Measurements from ENCODE around the gene MEGF9. TPM values are rescaled to one million over a fixed set of nuclear protein-coding genes. Genes with fewer than 3 reads are reported as not detected.

Gene MEGF9
- total RNA-seq, 1 donor from 2014 or later, result 132 TPM

DNA sequence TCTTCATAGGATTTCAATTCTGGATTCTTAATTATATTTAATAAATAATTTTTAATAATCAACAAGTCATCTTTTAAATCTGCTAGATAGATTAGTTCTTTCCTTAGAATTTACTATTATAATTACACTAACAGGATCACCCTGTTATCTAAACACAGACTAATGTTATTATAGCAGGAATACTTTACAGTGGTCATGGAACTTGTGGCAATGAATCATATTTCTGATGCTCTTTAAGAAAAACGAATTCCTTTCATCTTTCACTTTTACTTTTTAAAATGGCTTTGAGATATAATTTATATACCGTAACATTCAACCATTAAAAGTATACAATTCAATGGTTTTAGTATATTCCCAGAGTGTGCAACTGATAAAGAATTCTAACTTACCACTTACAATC, 104.6 kb downstream of the MEGF9 start:
- ATAC-seq, result no peak
- DNase-seq (ENCODE audit: low spot score), result no peak
- intact Hi-C loops (cut with DNase I), result no loop called here

DNA sequence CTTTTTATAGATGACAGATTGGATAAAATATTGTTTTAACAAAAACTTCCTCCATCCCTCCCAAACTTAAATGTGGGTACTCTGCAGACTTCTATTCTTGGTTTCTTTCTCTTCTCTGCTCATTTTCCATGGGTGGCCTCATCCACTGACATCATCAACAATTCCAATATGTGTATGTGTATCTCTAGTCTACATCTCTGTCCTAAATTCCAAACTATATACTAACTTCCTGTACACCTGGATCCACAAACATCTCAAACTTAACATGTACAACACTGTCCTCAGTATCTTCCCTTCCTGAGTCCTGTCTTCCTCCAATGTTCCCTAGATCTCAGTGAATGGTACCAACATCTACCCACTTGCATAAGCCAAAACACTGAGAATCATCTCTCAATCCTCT, 105.8 kb downstream of the MEGF9 start:
- no peak for ATAC-seq
- intact Hi-C loops (cut with DNase I), result no loop called here

DNA sequence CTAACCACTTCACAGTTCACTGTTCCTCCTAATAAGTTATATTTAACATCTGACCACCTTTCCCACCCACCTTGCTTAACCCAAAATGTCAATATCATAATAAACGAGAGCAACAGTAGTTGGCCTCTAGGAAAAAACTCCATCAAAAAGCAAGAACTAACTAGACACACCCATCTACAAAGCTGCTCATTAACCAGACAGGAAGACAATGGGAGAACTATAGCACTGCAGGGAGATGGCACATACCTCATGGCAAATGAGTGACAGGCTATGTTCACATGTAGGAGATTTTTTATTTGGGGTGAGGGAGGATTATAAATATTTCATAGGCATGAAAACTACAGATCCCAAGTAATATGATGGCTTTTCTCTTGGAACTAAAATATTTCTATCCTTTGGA, 110.7 kb downstream of the MEGF9 start:
- intact Hi-C loops (cut with DNase I), result no loop called here
- ATAC-seq (no peak), DNase-seq (ENCODE audit: low spot score) (no peak)

More for the DNA sequence above, 105.8 kb downstream of the MEGF9 start:
- DNase-seq (ENCODE audit: low spot score), result no peak

DNA sequence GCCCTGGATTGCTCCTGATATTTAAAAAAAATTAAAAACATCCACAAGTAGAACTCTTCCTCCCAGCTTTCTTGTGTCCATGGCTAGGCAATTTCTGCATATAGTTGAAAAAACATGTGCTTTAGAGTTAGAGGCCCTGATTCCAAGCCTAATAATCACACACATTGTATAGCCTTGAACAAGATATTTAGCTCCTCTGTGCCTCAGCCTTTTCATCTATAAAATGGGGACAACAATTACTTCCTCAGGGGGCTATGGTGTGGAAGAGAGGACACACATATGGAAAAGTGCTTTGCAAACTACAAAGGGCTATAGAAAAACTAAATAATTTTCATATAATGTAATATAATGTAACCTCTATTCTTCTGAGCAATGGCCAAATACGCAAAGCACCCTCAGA, 111.3 kb downstream of the MEGF9 start:
- intact Hi-C loops (cut with DNase I), result no loop called here
- DNase-seq (ENCODE audit: low spot score) (no peak), ATAC-seq (no peak)

DNA sequence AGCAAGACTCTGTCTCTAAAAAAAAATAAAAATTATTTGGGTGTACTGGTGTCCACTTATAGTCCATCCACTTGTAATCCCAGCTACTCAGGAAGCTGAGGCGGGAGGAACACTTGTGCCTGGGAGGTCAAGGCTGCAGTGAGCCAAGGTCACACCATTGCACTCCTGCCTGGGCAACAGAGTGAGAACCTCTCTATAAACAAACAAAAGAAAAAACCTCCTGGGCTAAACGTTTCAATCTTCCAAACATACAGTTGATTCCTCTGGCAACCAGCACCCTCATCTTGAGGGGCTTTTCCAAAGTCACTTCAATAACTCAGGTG, 120.4 kb downstream of the MEGF9 start:
- ATAC-seq (no peak), DNase-seq (ENCODE audit: low spot score) (no peak)
- intact Hi-C loops (cut with DNase I), result no loop called here

DNA sequence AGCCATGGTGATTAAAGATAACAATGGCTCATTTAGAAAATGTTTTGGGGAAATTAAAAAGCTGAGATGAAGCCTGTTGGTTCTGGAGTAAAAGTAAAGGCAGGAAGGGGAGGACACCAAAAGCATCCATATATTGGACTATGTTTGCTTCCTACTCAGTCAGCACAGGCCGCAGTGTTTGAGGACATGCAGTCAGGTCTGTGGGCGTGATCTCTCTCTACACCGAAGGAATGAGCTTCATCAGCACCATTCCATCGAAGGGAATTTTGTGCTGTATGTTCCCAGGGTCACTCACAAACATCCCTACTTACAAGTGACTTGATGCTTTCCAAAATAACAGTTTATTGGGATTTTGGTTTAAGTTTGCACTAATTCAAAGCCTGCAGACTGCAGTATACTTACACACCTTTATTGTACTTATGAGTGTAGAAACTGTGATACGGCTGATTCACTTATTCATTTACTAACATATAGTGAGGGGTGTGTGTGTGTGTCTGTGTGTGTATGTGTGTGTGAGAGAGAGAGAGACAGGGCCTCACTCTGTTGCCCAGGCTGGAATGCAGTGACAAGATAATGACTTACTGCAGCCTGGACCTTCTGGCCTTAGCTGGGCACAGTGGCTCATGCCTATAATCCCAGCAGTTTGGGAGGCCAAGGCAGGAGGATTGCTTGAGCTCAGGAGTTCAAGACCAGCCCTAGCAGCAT, 120.9 kb downstream of the MEGF9 start:
- ATAC-seq, result no peak
- intact Hi-C loops (cut with DNase I), result no loop called here
- DNase-seq (ENCODE audit: low spot score), result no peak

DNA sequence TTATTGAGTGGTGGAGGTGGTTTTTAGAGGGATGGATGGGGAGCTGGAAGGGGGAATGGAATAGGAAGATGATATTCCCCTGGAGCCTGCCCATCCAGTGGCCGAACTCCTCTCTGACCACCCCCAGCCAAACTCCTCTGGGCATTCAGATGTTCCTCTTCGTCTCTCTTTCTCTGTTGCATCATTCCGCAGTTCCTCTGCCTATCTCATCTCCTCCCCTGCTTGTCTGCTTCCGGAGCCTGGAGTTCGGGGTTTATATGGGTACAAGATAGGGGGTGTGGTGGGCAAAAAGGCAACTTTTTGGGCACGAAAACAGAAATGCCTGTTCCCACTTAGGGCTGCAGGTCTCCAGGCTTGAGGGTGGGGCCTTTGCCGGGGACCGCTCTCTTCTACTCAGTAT, 122.1 kb downstream of the MEGF9 start:
- DNase-seq (ENCODE audit: low spot score), result no peak
- ATAC-seq, result no peak
- intact Hi-C loops (cut with DNase I), result no loop called here

DNA sequence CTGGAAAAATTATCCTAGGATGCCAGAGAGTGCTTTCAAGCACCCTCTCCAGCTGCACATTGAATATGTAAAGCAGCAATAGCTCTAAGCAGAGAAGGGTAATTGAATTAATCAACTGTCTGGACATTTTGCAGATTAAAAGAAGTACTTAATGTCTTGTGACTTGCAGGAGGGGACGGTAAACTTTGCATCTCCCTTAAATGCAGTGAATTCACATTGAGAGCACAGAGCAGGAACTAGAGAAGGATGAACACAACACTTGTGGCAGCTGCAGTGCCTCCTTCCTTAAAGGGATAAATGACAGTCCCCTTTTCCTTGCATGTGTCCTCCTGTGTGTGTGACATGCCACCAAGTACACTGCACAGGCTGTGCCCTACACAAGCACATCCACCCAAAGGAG, 126.9 kb downstream of the MEGF9 start:
- DNase-seq (ENCODE audit: low spot score) (no peak), ATAC-seq (no peak)
- intact Hi-C loops (cut with DNase I), result no loop called here

DNA sequence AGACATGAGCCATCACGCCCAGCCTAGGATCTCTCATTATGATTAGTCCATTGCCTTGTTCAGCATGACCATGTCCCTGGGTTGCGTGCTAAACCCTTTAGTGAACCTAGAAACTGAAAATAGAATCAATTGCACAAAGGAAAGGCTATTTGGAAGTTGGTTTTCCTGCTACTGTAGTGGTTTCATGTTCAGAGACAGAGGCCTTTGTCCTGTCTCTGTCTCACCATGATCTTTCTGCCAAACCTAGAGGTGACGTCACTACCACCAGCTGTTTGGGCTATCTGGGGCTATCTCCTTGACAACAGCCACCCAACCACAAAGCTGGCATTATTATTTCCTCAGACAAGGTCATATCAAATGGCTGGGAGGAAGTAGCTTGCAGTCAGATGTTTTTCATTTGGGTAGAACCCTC, 130.3 kb downstream of the MEGF9 start:
- intact Hi-C loops (cut with DNase I), result no loop called here
- DNase-seq (ENCODE audit: low spot score) (no peak), ATAC-seq (peak; percentile 54)

DNA sequence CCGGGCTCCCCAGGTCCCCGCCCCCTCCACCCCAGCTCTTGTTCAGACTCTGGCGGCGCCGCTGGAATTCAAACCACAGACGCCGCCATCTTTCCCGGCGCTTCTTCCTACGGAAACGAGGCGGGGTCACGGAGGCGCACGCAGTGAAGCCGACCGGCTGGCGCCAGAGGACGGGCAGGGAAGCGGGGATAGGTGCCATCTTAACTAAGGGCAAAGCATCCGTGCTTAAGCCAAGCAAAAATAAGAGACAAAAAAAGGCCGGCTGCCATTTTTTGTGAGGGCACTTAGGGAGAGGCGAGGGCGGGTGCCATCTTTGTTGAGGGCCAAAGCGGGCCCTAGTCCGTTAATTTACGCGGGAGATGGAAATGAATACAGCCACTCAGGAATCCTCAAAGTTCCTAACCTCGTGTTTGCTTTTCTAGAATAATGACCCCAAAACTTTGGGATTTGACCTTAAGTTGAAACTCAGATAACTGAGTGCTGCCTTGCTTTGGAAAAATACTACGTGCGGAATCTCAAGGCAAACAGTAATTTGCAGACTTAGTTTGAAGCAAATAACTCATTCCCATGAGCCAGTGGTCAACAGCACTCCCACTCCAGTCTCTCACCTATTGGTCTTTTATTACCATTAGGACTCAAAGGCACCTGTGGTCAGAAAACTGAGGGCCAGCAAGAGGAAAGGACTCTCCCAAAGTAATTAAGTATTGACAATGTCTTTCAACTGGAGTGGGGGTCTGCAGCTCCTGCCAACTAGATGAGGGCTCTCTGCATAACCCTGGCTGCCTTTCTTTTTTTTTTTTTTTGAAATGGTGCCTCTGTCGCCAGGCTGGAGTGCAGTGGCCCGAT, 134.0 kb downstream of the MEGF9 start, which contains the start of gene CDK5RAP2:
CDK5RAP2 (minus strand) TSS at position 117 of the 846 bp plus-strand sequence. CDS start 189 bp downstream, outside the sequence.
- DNase-seq (ENCODE audit: low spot score) (peak; percentile 95), ATAC-seq (peak; percentile 99)
- intact Hi-C loops (cut with DNase I), result no loop called here

DNA sequence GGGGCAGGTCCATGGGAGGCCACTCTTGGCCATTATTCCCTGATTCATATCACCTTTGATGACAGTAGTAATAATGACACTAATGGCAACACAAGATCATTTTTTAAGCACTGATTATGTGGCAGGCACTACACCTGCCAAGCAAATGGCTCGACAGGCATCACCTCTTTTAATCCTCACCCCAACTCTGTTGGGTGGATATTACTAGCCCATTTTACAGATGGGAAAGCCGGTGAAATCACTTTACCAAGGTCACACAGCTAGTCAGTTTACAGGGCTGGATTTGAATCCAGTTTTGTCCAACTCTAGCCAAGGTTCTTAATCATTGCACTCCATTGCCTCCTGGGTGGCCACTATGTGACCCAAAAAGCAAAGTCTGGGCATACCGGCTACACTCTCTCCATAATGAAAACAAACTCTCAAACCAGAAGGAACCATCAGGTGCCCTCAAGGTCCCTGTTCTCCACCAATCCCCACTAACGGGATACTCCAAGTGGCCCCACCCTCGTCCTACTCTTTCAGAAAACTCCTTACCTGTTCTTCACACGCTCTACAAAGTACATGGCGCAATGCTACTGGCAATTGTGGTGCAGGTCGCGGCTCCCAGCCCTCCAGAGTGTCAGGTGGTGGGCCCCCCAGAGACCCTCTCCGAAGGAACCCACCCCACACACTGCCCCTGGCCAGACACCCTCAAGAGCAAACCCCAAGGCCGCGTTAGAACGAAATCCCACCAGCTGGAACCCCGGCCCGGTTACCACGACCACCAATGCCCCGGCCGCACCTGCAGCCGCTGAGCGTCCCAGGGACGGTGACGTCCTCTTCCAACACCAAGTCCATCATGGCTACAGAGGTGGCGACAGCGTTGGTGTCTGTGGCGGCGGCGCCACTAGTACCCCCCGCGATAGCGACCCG, 134.9 kb downstream of the MEGF9 start:
- ATAC-seq (no peak), DNase-seq (ENCODE audit: low spot score) (no peak)
- intact Hi-C loops (cut with DNase I), result no loop called here

DNA sequence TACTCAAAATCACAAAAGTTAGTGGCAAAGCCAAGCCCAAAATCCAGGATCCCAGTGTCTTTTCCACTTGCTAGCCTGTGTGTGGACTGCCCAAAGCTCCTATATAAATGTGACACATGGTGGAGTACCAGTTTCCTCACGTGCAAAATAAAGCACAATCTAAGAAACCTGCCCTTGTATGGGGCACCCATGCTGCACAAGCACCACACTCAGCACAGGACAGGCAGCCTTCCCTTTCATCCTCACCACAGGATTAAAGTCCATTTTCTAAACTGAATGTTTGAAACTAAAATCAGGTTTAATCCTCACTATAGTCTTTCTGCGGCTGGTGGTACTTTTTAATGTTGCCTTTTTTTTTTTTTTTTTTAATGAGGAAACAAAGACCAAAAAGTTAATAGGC, 139.8 kb downstream of the MEGF9 start:
- DNase-seq (ENCODE audit: low spot score) (no peak), ATAC-seq (no peak)
- intact Hi-C loops (cut with DNase I), result no loop called here

DNA sequence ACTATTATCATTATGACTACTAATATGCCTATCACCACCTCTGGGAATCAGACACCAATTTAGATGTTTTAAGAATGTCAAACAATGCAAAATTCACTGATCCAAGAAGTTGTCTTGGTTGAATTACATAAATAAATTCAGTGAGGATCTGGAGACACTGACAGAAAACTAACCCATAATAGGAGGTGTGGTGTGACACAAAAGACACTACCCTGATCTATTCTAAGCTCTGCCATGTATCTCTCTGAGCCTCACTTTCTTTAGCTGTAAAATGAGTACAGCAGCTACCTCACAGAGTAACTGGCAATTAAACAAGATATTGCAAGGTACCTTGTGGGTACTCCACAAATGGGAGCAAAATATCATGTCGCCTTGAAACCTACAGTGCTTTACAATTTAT, 141.8 kb downstream of the MEGF9 start:
- DNase-seq (ENCODE audit: low spot score), result no peak
- ATAC-seq, result no peak
- intact Hi-C loops (cut with DNase I), result no loop called here

DNA sequence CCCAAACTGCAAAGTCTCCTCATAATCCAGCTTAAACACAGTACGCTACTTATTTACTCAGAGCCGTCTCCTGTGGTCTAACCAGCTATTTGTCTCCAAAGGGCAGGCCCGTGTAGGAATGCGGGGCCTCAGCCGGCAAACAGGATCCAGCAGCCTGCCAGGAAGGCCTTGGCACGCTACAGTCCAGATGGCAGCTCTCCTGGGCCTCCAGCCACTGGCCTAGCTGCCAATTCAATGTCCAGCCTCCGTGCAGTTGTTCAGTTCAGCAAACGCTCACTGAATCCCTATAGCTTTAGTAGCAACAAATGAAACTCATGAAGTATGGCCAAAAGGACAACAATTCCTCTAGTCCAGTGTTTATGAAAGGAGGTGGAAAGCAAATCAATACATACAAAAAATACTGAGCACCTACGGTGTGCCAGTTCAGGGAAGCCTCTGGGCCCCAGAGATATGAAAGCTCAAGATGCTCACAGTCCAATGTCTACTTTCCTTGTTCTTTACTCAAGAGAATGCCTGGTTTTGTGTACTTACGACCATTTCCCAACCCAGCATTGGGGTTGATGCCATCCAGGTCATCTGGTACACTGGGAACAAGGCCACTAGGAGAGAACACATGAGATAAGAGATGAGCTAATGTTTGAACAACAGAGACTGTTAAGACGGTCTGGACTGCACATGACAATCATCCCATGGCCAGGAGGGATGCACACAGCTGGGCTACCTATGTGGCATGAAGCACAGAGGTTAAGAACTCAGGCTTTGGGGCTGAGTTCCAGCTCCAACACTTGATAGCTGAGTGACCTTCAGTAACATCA, 142.6 kb downstream of the MEGF9 start:
- ATAC-seq, result peak; percentile 72
- intact Hi-C loops (cut with DNase I), result no loop called here
- no peak for DNase-seq (ENCODE audit: low spot score)

DNA sequence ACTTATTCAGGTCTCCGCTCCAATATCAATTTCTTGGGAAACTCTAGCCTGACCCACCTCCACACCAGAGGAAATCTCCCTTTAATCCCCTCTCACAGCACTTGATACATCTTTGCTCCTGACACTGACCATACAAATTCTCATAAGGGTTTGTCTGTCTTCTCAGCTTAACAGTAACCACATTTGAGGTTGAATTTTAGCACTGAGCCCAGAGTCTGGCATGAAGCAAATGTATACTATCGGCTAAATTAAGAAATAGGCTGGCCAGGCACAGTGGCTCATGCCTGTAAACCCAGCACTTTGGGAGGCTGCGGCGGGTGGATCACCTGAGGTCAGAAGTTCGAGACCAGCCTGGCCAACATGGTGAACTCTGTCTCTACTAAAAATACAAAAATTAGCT, 144.0 kb downstream of the MEGF9 start:
- DNase-seq (ENCODE audit: low spot score), result no peak
- intact Hi-C loops (cut with DNase I), result no loop called here

DNA sequence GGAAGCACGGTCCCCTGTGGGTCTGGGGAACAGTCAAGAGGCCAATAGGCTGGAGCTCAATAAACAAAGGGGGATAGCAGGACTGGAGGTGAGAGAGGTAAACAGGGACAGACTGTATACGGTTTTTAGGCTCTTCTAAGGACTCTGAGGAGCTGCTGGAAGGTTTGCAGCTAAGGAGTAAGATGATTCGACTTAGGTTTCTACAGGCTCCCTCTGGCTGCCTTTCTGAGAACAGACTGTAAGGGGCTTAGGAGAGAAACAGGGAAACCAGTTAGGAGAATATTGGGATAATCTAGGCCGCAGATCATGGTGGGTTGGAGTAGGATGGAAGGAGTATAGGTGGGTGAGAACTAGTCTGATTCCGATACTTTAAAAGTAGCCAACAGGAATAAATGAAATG, 144.7 kb downstream of the MEGF9 start:
- DNase-seq (ENCODE audit: low spot score) (no peak), ATAC-seq (no peak)
- intact Hi-C loops (cut with DNase I), result no loop called here

More for the DNA sequence above, 144.0 kb downstream of the MEGF9 start:
- no peak for ATAC-seq

DNA sequence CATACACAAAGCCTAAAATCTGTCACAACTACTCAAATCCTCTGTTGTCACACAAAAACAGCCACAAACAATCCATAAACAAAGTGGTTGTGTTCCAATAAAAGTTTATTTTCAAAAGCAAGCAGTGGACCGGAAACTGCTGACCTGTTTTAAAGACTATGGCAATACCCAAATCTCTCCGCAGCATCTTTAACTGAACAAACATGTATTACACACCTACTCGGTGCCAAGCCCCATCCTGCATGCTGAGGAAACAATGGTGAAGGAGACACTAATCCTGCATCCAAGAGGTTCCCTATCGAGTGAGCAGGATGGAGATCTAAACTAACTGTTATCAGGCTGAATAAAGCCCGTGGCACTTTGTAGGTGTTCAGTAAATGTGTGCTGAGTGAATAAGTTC, 145.5 kb downstream of the MEGF9 start:
- DNase-seq (ENCODE audit: low spot score) (no peak), ATAC-seq (no peak)
- intact Hi-C loops (cut with DNase I), result no loop called here

DNA sequence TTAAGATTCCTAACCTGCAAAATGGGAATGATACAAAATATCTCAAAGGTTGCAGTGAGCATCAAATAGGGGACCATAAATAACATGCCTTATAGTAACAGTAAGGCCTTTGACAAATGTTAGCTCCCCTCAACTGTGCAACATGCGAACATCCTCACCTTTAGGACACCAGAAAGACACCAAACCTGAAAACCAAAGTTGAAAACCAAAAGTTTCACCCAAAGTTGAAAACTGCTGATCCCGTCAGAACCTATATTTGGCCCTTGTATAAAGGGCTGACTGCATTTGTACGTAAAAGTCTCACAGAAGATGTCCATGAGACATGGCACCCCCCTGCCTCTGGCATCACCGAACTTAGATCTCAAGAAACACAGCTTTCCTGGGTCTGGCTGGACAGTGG, 146.4 kb downstream of the MEGF9 start:
- DNase-seq (ENCODE audit: low spot score) (no peak), ATAC-seq (no peak)
- intact Hi-C loops (cut with DNase I), result no loop called here

DNA sequence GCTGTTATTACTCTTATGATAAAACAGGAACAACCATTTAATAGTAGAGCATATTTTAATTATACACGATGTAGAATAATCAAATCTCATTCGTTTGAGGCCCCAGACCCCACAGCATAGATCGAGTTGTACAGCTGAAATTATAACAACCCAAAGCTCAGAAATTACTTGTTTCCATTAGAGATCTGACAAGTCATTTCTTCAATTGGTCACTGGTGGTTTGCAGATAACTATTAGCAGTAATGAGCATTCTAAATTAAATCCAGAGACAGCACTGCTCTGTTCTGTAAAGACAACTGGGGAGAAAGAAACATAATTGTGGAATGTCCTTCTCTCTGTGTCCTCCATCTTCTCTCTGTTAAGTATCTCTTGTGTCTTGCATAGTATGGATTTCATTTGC, 147.2 kb downstream of the MEGF9 start:
- ATAC-seq (no peak), DNase-seq (ENCODE audit: low spot score) (no peak)
- intact Hi-C loops (cut with DNase I), result no loop called here

Data from sciatic nerve (tissue), 2 donors.